Neutrophil (primary cell): Measurements from ENCODE around the gene ARL16.

ENCODE experiments used
- H3K27ac ChIP-seq: fragments of 200-600 bp; sonication (generic); 2 replicates; pipeline ENCODE4 v1.5.1; 2016; ENCODE audit warnings: mild to moderate bottlenecking, moderate library complexity
- H3K27me3 ChIP-seq: fragments of 200-600 bp; sonication (generic); 2 replicates; pipeline ENCODE4 v1.6.0; 2016; ENCODE audit warnings: mild to moderate bottlenecking
- H3K36me3 ChIP-seq: fragments of 200-600 bp; sonication (generic); 2 replicates; pipeline ENCODE4 v1.5.1; 2017
- H3K4me1 ChIP-seq, 2 experiments: fragments of 200-600 bp in 1 of 2; sonication (generic) in 1 of 2; 1 replicate in 1 of 2; 2 replicates in 1 of 2; pipeline versions ENCODE4 v1.5.1 to v1.6.1; 2013 to 2016; ENCODE audit warnings: low read depth in 1 of 2, low read length in 1 of 2, mild to moderate bottlenecking in 1 of 2, moderate library complexity in 1 of 2; ENCODE audit not compliant: control insufficient read depth in 1 of 2, insufficient read depth in 1 of 2
- H3K4me3 ChIP-seq, 2 experiments: fragments of 200-600 bp in 1 of 2; sonication (generic) in 1 of 2; 1 replicate in 1 of 2; 2 replicates in 1 of 2; pipeline ENCODE4 v1.5.1; 2013 to 2016; ENCODE audit warnings: low read depth in 1 of 2, low read length in 1 of 2, mild to moderate bottlenecking in 1 of 2, moderate library complexity in 1 of 2
- H3K9me3 ChIP-seq: fragments of 200-600 bp; sonication (generic); 2 replicates; pipeline ENCODE4 v1.5.1; 2016
- CTCF ChIP-seq: fragments of 200-600 bp; sonication (generic); IDR thresholded peaks from 2 replicates; pipeline ENCODE4 v1.5.1; 2016; ENCODE audit warnings: antibody characterized with exemption

ARL16 gene

GRCh38 chr17:81683584-81684441, at the start of gene ARL16, which contains the start of gene HGS:
Gene ARL16 (minus strand): TSS chr17:81683797. CDS start chr17:81683753, 44 bp downstream.
Gene HGS (plus strand): TSS chr17:81684011. CDS start chr17:81684067, 56 bp downstream.
- Histone ChIP-seq H3K27me3 (no peaks in the 10 kb centered on the region), H3K4me1 (peaks cover 23 to 25% of the 10 kb centered on the region in 2 experiments), H3K4me3 (peak within 1 kb of the TSS; percentile 84 to 96), H3K36me3 (peaks cover 38% of the 10 kb centered on the region), H3K27ac (peak within 1 kb of the TSS; percentile 82), H3K9me3 (no peaks in the 10 kb centered on the region)
- TF ChIP-seq CTCF, result peak; percentile 36

GRCh38 chr17:81727324-81728031, 43.9 kb upstream of the ARL16 start:
- H3K27me3 ChIP-seq, result peaks cover 35% of the 10 kb centered on the region
- H3K4me3 ChIP-seq, result no peak overlapping the region
- no peaks in the 10 kb centered on the region for H3K36me3 ChIP-seq
- H3K9me3 ChIP-seq, result no peaks in the 10 kb centered on the region
- H3K27ac ChIP-seq, result no peak overlapping the region
- TF ChIP-seq CTCF, result no peak
- H3K4me1 ChIP-seq, result no peaks in the 10 kb centered on the region

GRCh38 chr17:81726004-81726403, 42.4 kb upstream of the ARL16 start:
- H3K36me3 ChIP-seq, result no peaks in the 10 kb centered on the region
- H3K4me3 ChIP-seq, result no peak overlapping the region
- TF ChIP-seq CTCF, result no peak
- peaks cover 25% of the 10 kb centered on the region for H3K27me3 ChIP-seq
- H3K27ac ChIP-seq, result no peak overlapping the region
- no peaks in the 10 kb centered on the region for H3K9me3 ChIP-seq
- H3K4me1 ChIP-seq, result no peaks in the 10 kb centered on the region

GRCh38 chr17:81725439-81725838, 41.8 kb upstream of the ARL16 start:
- Histone ChIP-seq H3K9me3 (no peaks in the 10 kb centered on the region), H3K27me3 (peaks cover 23% of the 10 kb centered on the region), H3K4me1 (no peaks in the 10 kb centered on the region), H3K36me3 (no peaks in the 10 kb centered on the region), H3K4me3 (no peak overlapping the region), H3K27ac (no peak overlapping the region)
- no peak for TF ChIP-seq CTCF

- Histone ChIP-seq H3K27me3 (peaks cover 23% of the 10 kb centered on the region), H3K4me1 (no peaks in the 10 kb centered on the region), H3K9me3 (no peaks in the 10 kb centered on the region), H3K36me3 (no peaks in the 10 kb centered on the region), H3K27ac (no peak overlapping the region), H3K4me3 (no peak overlapping the region)
- no peak for TF ChIP-seq CTCF
Measured at GRCh38 chr17:81723651-81724209, 40.1 kb upstream of the ARL16 start.
